SK-N-SH treated with all-trans-retinoic acid at 6 μM for 48 hours (cell line): ENCODE measurements around the gene CPNE4.

Experiments
- ARNTL ChIP-seq: fragments of 450-650 bp; formaldehyde crosslinking; IDR thresholded peaks from 2 replicates; pipeline ENCODE4 v1.5.0; 2020; ENCODE audit warnings: low read depth, mild to moderate bottlenecking, moderate library complexity, borderline replicate concordance
- CSDC2 ChIP-seq: fragments of 250-450 bp; sonication (Bioruptor Pico); IDR thresholded peaks from 2 replicates; pipeline ENCODE4 v1.5.0; 2020; ENCODE audit warnings: mild to moderate bottlenecking, moderate library complexity
- GLIS3 ChIP-seq: fragments of 250-450 bp; sonication (Bioruptor Pico); IDR thresholded peaks from 2 replicates; pipeline ENCODE4 v1.5.0; 2020; ENCODE audit warnings: mild to moderate bottlenecking, moderate library complexity
- ISL1 ChIP-seq: fragments of 250-450 bp; sonication (Bioruptor Pico); IDR thresholded peaks from 2 replicates; pipeline ENCODE4 v2.1.2; 2022; ENCODE audit warnings: mild to moderate bottlenecking, moderate library complexity
- OSR1 ChIP-seq: fragments of 250-450 bp; sonication (Bioruptor Pico); IDR thresholded peaks from 2 replicates; pipeline ENCODE4 v1.8.0; 2022; ENCODE audit warnings: moderate library complexity, mild to moderate bottlenecking, inconsistent platforms
- SNAI2 ChIP-seq: fragments of 250-450 bp; sonication (Bioruptor Pico); IDR thresholded peaks from 2 replicates; pipeline ENCODE4 v1.5.0; 2020; ENCODE audit warnings: mild to moderate bottlenecking, moderate library complexity
- TOX ChIP-seq: fragments of 250-450 bp; sonication (Bioruptor Pico); IDR thresholded peaks from 2 replicates; pipeline ENCODE4 v1.8.0; 2021; ENCODE audit warnings: mild to moderate bottlenecking, moderate library complexity, borderline replicate concordance
- ZFP3 ChIP-seq: fragments of 250-450 bp; sonication (Bioruptor Pico); IDR thresholded peaks from 2 replicates; pipeline ENCODE4 v1.5.0; 2020; ENCODE audit warnings: mild to moderate bottlenecking, moderate library complexity
- ZFP30 ChIP-seq: fragments of 450-650 bp; formaldehyde crosslinking; IDR thresholded peaks from 2 replicates; pipeline ENCODE4 v1.5.0; 2022; ENCODE audit warnings: mild to moderate bottlenecking, moderate library complexity
- ZNF70 ChIP-seq: fragments of 450-650 bp; formaldehyde crosslinking; IDR thresholded peaks from 2 replicates; pipeline ENCODE4 v1.5.0; 2020; ENCODE audit warnings: mild to moderate bottlenecking, moderate library complexity
- TF ChIP-seq, protein P1 (sequence below): fragments of 250-450 bp; sonication (Bioruptor Pico); IDR thresholded peaks from 2 replicates; pipeline ENCODE4 v1.5.1; 2020; ENCODE audit warnings: low read depth, mild to moderate bottlenecking, moderate library complexity
- TF ChIP-seq, protein P2 (sequence below): fragments of 250-450 bp; sonication (Bioruptor Pico); IDR thresholded peaks from 2 replicates; pipeline ENCODE4 v1.8.0; 2021; ENCODE audit warnings: low read depth, mild to moderate bottlenecking, moderate library complexity, borderline replicate concordance
- TF ChIP-seq, protein P3 (sequence below): fragments of 250-450 bp; sonication (Bioruptor Pico); IDR thresholded peaks from 2 replicates; pipeline ENCODE4 v1.8.0; 2020; ENCODE audit warnings: mild to moderate bottlenecking, moderate library complexity, borderline replicate concordance

DNA sequence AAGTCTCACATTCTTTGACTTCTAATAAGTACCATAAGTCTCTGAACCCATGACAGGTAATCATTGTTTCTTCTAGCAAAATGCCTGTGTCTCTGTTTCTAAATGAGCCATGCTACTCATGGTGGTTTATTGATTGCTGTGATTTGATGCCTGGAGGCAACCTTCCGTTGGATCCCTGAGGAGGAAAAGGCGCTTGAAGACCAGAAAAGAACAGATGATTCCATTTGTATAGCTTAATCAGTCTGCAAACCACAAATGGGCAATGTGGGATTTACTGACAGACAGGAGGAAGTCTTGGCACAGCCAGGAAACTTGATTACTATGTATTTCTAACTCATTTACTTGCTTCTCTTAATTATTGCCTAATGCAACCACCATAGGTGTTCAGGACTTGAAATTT is 428.9 kb downstream of the CPNE4 start:
- TF ChIP-seq, protein P1, sequence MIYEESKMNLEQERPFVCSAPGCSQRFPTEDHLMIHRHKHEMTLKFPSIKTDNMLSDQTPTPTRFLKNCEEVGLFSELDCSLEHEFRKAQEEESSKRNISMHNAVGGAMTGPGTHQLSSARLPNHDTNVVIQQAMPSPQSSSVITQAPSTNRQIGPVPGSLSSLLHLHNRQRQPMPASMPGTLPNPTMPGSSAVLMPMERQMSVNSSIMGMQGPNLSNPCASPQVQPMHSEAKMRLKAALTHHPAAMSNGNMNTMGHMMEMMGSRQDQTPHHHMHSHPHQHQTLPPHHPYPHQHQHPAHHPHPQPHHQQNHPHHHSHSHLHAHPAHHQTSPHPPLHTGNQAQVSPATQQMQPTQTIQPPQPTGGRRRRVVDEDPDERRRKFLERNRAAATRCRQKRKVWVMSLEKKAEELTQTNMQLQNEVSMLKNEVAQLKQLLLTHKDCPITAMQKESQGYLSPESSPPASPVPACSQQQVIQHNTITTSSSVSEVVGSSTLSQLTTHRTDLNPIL (CRISPR knock-in tag): no peak
- no peak for TF ChIP-seq ZFP3 (CRISPR knock-in tag)
- no peak for TF ChIP-seq ARNTL (CRISPR knock-in tag)
- no peak for TF ChIP-seq OSR1 (CRISPR knock-in tag)
- no peak for TF ChIP-seq CSDC2
- TF ChIP-seq, protein P2, sequence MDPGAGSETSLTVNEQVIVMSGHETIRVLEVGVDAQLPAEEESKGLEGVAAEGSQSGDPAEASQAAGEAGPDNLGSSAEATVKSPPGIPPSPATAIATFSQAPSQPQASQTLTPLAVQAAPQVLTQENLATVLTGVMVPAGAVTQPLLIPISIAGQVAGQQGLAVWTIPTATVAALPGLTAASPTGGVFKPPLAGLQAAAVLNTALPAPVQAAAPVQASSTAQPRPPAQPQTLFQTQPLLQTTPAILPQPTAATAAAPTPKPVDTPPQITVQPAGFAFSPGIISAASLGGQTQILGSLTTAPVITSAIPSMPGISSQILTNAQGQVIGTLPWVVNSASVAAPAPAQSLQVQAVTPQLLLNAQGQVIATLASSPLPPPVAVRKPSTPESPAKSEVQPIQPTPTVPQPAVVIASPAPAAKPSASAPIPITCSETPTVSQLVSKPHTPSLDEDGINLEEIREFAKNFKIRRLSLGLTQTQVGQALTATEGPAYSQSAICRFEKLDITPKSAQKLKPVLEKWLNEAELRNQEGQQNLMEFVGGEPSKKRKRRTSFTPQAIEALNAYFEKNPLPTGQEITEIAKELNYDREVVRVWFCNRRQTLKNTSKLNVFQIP: no peak
- no peak for TF ChIP-seq ZNF70 (CRISPR knock-in tag)
- TF ChIP-seq, protein P3, sequence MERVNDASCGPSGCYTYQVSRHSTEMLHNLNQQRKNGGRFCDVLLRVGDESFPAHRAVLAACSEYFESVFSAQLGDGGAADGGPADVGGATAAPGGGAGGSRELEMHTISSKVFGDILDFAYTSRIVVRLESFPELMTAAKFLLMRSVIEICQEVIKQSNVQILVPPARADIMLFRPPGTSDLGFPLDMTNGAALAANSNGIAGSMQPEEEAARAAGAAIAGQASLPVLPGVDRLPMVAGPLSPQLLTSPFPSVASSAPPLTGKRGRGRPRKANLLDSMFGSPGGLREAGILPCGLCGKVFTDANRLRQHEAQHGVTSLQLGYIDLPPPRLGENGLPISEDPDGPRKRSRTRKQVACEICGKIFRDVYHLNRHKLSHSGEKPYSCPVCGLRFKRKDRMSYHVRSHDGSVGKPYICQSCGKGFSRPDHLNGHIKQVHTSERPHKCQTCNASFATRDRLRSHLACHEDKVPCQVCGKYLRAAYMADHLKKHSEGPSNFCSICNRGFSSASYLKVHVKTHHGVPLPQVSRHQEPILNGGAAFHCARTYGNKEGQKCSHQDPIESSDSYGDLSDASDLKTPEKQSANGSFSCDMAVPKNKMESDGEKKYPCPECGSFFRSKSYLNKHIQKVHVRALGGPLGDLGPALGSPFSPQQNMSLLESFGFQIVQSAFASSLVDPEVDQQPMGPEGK (CRISPR knock-in tag): no peak
- no peak for TF ChIP-seq SNAI2 (CRISPR knock-in tag)
- TF ChIP-seq TOX (CRISPR knock-in tag): no peak
- TF ChIP-seq ISL1 (CRISPR knock-in tag): no peak
- TF ChIP-seq ZFP30 (CRISPR knock-in tag): no peak
- no peak for TF ChIP-seq GLIS3 (CRISPR knock-in tag)
